Measurements from ENCODE around the gene PPFIBP2.

PPFIBP2 gene

DNA sequence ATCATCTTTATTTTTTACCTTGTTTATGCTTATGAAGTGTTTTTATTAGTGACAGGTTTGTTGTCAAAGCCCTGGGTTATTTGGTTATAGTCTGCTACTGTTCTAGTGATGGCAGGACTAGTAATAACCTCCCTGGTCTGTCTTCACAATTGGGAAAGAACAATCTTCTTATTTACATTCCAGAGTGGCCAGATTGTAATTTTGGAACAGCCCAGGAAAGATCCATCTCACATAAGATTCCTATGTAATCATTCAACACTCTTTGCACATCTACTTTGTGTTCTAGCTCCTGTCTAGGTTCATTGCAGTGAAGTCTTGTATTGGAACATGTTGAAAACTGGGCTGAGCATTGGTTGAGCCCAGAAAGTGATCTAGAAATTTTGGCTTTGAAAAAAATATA lies 95.7 kb downstream of the PPFIBP2 start:
- Histone ChIP-seq H3K9me2 (replicated peaks; ENCODE audit: insufficient read depth, low read length) (no peaks in the 10 kb centered on the region), H3K4me2 (ENCODE audit: low read depth, low read length) (no peak overlapping the region), H3K27ac (ENCODE audit: low read length) (no peak overlapping the region), H3K36me3 (replicated peaks; ENCODE audit: insufficient read depth, low read length) (no peaks in the 10 kb centered on the region), H3K27me3 (replicated peaks; ENCODE audit: insufficient read depth, low read length) (no peaks in the 10 kb centered on the region), H3K79me2 (ENCODE audit: low read length) (no peaks in the 10 kb centered on the region), H3K9me3 (replicated peaks; ENCODE audit: insufficient read depth, low read length) (no peaks in the 10 kb centered on the region), H3K4me3 (ENCODE audit: low read length) (no peak overlapping the region), H3K9ac (ENCODE audit: low read length) (no peak overlapping the region), H2AFZ (ENCODE audit: low read length) (no peak overlapping the region), H3F3A (ENCODE audit: insufficient read depth, low read length) (peaks cover 11% of the 10 kb centered on the region), H3K4me1 (ENCODE audit: low read length) (peaks cover 27% of the 10 kb centered on the region), H4K20me1 (ENCODE audit: insufficient read depth, low read length) (no peaks in the 10 kb centered on the region)
- no peak for DNase-seq
- TF ChIP-seq EZH2phosphoT487 (IDR thresholded peaks at IDR 0.05; ENCODE audit: low read length) (no peak), EZH2 (optimal IDR thresholded peaks at IDR 0.05; ENCODE audit: low read depth, low read length) (no peak)
- TF ChIP-seq, protein P1, sequence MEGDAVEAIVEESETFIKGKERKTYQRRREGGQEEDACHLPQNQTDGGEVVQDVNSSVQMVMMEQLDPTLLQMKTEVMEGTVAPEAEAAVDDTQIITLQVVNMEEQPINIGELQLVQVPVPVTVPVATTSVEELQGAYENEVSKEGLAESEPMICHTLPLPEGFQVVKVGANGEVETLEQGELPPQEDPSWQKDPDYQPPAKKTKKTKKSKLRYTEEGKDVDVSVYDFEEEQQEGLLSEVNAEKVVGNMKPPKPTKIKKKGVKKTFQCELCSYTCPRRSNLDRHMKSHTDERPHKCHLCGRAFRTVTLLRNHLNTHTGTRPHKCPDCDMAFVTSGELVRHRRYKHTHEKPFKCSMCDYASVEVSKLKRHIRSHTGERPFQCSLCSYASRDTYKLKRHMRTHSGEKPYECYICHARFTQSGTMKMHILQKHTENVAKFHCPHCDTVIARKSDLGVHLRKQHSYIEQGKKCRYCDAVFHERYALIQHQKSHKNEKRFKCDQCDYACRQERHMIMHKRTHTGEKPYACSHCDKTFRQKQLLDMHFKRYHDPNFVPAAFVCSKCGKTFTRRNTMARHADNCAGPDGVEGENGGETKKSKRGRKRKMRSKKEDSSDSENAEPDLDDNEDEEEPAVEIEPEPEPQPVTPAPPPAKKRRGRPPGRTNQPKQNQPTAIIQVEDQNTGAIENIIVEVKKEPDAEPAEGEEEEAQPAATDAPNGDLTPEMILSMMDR (IDR thresholded peaks at IDR 0.05; ENCODE audit: low read length): no peak

DNA sequence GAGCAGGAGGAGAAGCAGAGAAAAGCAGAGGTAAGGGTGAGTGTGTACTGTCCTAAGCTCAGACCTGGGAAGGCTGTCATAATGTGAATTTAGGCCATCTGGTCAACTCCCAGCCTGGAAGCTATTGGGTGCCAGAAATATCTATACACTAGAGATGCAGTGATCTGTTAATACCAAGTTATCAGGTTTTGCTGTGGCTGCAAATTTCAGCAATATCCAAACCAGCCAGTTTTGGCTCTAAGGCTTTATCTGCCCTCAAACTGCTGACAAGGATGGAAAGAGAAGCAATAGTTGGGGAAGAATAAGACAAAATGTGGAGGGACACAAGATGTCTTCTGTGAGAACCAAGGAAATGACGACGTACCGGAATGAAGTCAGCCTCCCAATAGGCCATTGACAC lies 96.6 kb downstream of the PPFIBP2 start:
- Histone ChIP-seq H3K4me2 (ENCODE audit: low read depth, low read length) (no peak overlapping the region), H3K79me2 (ENCODE audit: low read length) (no peaks in the 10 kb centered on the region), H3K9me2 (replicated peaks; ENCODE audit: insufficient read depth, low read length) (no peaks in the 10 kb centered on the region), H4K20me1 (ENCODE audit: insufficient read depth, low read length) (no peaks in the 10 kb centered on the region), H3K27me3 (replicated peaks; ENCODE audit: insufficient read depth, low read length) (no peaks in the 10 kb centered on the region), H3K4me3 (ENCODE audit: low read length) (no peak overlapping the region), H3K27ac (ENCODE audit: low read length) (no peak overlapping the region), H2AFZ (ENCODE audit: low read length) (no peak overlapping the region), H3K9me3 (replicated peaks; ENCODE audit: insufficient read depth, low read length) (no peaks in the 10 kb centered on the region), H3K9ac (ENCODE audit: low read length) (no peak overlapping the region), H3F3A (ENCODE audit: insufficient read depth, low read length) (peaks cover 11% of the 10 kb centered on the region), H3K36me3 (replicated peaks; ENCODE audit: insufficient read depth, low read length) (no peaks in the 10 kb centered on the region), H3K4me1 (ENCODE audit: low read length) (peaks cover 27% of the 10 kb centered on the region)
- TF ChIP-seq EZH2 (optimal IDR thresholded peaks at IDR 0.05; ENCODE audit: low read depth, low read length) (no peak), EZH2phosphoT487 (IDR thresholded peaks at IDR 0.05; ENCODE audit: low read length) (no peak)
- TF ChIP-seq, protein P1 (IDR thresholded peaks at IDR 0.05; ENCODE audit: low read length): no peak
- no peak for DNase-seq

DNA sequence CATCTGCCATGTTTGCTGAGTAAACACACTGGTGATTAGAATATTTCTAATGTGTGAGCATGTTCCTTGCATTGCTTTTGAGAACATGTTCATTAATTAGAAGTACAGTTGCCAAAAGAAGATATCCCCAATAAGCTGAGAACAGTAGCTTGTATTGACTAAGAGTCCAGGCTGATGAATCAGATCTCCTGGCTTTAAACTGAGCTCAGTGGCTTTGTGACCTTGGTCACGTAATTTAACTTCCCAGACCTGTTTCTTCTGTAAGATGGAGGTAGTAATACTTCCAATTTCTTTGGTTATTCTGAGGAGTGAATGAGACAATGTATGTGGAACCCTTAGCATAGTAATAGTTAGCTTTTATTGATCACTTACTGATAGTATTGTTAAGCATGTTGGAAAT lies 97.6 kb downstream of the PPFIBP2 start:
- Histone ChIP-seq H3K9me3 (replicated peaks; ENCODE audit: insufficient read depth, low read length) (no peaks in the 10 kb centered on the region), H4K20me1 (ENCODE audit: insufficient read depth, low read length) (no peaks in the 10 kb centered on the region), H3K9ac (ENCODE audit: low read length) (no peak overlapping the region), H3F3A (ENCODE audit: insufficient read depth, low read length) (peaks cover 11% of the 10 kb centered on the region), H3K4me3 (ENCODE audit: low read length) (no peak overlapping the region), H3K9me2 (replicated peaks; ENCODE audit: insufficient read depth, low read length) (no peaks in the 10 kb centered on the region), H2AFZ (ENCODE audit: low read length) (no peak overlapping the region), H3K36me3 (replicated peaks; ENCODE audit: insufficient read depth, low read length) (no peaks in the 10 kb centered on the region), H3K4me1 (ENCODE audit: low read length) (peaks cover 27% of the 10 kb centered on the region), H3K79me2 (ENCODE audit: low read length) (no peaks in the 10 kb centered on the region), H3K4me2 (ENCODE audit: low read depth, low read length) (no peak overlapping the region), H3K27ac (ENCODE audit: low read length) (no peak overlapping the region), H3K27me3 (replicated peaks; ENCODE audit: insufficient read depth, low read length) (no peaks in the 10 kb centered on the region)
- no peak for DNase-seq
- TF ChIP-seq EZH2 (optimal IDR thresholded peaks at IDR 0.05; ENCODE audit: low read depth, low read length): no peak
- TF ChIP-seq, protein P1 (IDR thresholded peaks at IDR 0.05; ENCODE audit: low read length): no peak
- TF ChIP-seq EZH2phosphoT487 (IDR thresholded peaks at IDR 0.05; ENCODE audit: low read length): no peak
